HEK293 (cell line): Measurements from ENCODE around the gene TMEM120A.

Experiments
- CTCF ChIA-PET: fragments of 350-600 bp; formaldehyde crosslinking; extraction: SDS; loops from one replicate; lab custom pipeline; 2021; ENCODE audit warnings: antibody characterized with exemption; lab: Yijun Ruan, JAX
- POLR2A ChIA-PET: fragments of 300-600 bp; formaldehyde crosslinking; extraction: SDS; loops from one replicate; lab custom pipeline; 2020; ENCODE audit warnings: antibody characterized with exemption, inconsistent platforms; lab: Yijun Ruan, JAX
- H3K27ac ChIP-seq: fragments of 200-500 bp; sonication (Bioruptor generic); 2 replicates; pipeline ENCODE4 v1.5.1; 2014; ENCODE audit warnings: low read depth, low read length, control low read depth, inconsistent platforms; ENCODE audit errors: extremely low read depth
- H3K36me3 ChIP-seq, 2 experiments: fragments of 200-500 bp in 1 of 2; sonication (Bioruptor generic) in 1 of 2; 1 replicate in 1 of 2; 2 replicates in 1 of 2; pipeline ENCODE4 v1.5.1; 2014 to 2017; ENCODE audit warnings: inconsistent platforms in 2 of 2, low read length in 2 of 2; ENCODE audit not compliant: control insufficient read depth in 2 of 2, insufficient read depth in 1 of 2
- H3K4me1 ChIP-seq: fragments of 200-500 bp; sonication (Bioruptor generic); 2 replicates; pipeline ENCODE4 v1.5.1; 2014; ENCODE audit warnings: mild to moderate bottlenecking, low read length, inconsistent platforms; ENCODE audit not compliant: control insufficient read depth, insufficient read depth
- H3K4me3 ChIP-seq: 2 replicates; pipeline ENCODE4 v1.5.1; 2011; ENCODE audit warnings: low read depth, mild to moderate bottlenecking, control low read depth, low read length, moderate library complexity
- H3K9me3 ChIP-seq: fragments of 200-500 bp; sonication (Bioruptor generic); 2 replicates; pipeline ENCODE4 v1.5.1; 2014; ENCODE audit warnings: low read depth, low read length, inconsistent platforms; ENCODE audit not compliant: control insufficient read depth, insufficient read depth
- BCL11A ChIP-seq: fragments of 450-650 bp; formaldehyde crosslinking; IDR thresholded peaks from 2 replicates; pipeline ENCODE4 v1.5.1; 2016; ENCODE audit warnings: low read depth, missing biosample characterization, missing genetic modification characterization
- GLI4 ChIP-seq: fragments of 450-650 bp; formaldehyde crosslinking; IDR thresholded peaks from 2 replicates; pipeline ENCODE4 v1.5.1; 2016; ENCODE audit warnings: missing biosample characterization, missing genetic modification characterization
- KLF7 ChIP-seq: fragments of 450-650 bp; formaldehyde crosslinking; IDR thresholded peaks from 2 replicates; pipeline ENCODE4 v1.5.1; 2016; ENCODE audit warnings: missing biosample characterization, missing genetic modification characterization, borderline replicate concordance
- REPIN1 ChIP-seq: fragments of 450-650 bp; formaldehyde crosslinking; IDR thresholded peaks from 2 replicates; pipeline ENCODE4 v1.5.1; 2017; ENCODE audit warnings: missing biosample characterization, missing genetic modification characterization, low read depth
- SP3 ChIP-seq: fragments of 450-650 bp; formaldehyde crosslinking; IDR thresholded peaks from 2 replicates; pipeline ENCODE4 v1.5.1; 2016; ENCODE audit warnings: missing biosample characterization, missing genetic modification characterization
- ZNF10 ChIP-seq: fragments of 450-650 bp; formaldehyde crosslinking; IDR thresholded peaks from 2 replicates; pipeline ENCODE4 v1.5.1; 2017; ENCODE audit warnings: missing biosample characterization, missing genetic modification characterization
- ZNF311 ChIP-seq: fragments of 450-650 bp; formaldehyde crosslinking; IDR thresholded peaks from 2 replicates; pipeline ENCODE4 v1.5.1; 2017; ENCODE audit warnings: missing biosample characterization, missing genetic modification characterization, borderline replicate concordance
- ZNF600 ChIP-seq: fragments of 450-650 bp; formaldehyde crosslinking; IDR thresholded peaks from 2 replicates; pipeline ENCODE4 v1.5.1; 2016; ENCODE audit warnings: missing biosample characterization, missing genetic modification characterization
- ZNF626 ChIP-seq: fragments of 450-650 bp; sonication (Bioruptor Pico); formaldehyde crosslinking; IDR thresholded peaks from 2 replicates; pipeline ENCODE4 v1.5.1; 2018; ENCODE audit warnings: missing biosample characterization, missing genetic modification characterization, inconsistent platforms
- ZNF791 ChIP-seq: fragments of 450-650 bp; formaldehyde crosslinking; IDR thresholded peaks from 2 replicates; pipeline ENCODE4 v1.5.1; 2016; ENCODE audit warnings: missing biosample characterization, missing genetic modification characterization
- ZNF830 ChIP-seq: fragments of 450-650 bp; IDR thresholded peaks from 2 replicates; pipeline ENCODE4 v1.5.0; 2018; ENCODE audit warnings: missing biosample characterization, missing genetic modification characterization, low read depth, mild to moderate bottlenecking, moderate library complexity
- TF ChIP-seq, protein P1 (sequence below): fragments of 450-650 bp; formaldehyde crosslinking; IDR thresholded peaks from 2 replicates; pipeline ENCODE4 v1.5.1; 2016; ENCODE audit warnings: missing biosample characterization, missing genetic modification characterization
- TF ChIP-seq, protein P2 (sequence below): sonication (generic); formaldehyde crosslinking; IDR thresholded peaks from 2 replicates; pipeline ENCODE4 v1.8.1; 2022; ENCODE audit warnings: mild to moderate bottlenecking, moderate library complexity, missing genetic modification reagents
- TF ChIP-seq, protein P3 (sequence below): fragments of 450-650 bp; formaldehyde crosslinking; IDR thresholded peaks from 2 replicates; pipeline ENCODE4 v1.5.1; 2016; ENCODE audit warnings: missing biosample characterization, missing genetic modification characterization

Gene TMEM120A

DNA sequence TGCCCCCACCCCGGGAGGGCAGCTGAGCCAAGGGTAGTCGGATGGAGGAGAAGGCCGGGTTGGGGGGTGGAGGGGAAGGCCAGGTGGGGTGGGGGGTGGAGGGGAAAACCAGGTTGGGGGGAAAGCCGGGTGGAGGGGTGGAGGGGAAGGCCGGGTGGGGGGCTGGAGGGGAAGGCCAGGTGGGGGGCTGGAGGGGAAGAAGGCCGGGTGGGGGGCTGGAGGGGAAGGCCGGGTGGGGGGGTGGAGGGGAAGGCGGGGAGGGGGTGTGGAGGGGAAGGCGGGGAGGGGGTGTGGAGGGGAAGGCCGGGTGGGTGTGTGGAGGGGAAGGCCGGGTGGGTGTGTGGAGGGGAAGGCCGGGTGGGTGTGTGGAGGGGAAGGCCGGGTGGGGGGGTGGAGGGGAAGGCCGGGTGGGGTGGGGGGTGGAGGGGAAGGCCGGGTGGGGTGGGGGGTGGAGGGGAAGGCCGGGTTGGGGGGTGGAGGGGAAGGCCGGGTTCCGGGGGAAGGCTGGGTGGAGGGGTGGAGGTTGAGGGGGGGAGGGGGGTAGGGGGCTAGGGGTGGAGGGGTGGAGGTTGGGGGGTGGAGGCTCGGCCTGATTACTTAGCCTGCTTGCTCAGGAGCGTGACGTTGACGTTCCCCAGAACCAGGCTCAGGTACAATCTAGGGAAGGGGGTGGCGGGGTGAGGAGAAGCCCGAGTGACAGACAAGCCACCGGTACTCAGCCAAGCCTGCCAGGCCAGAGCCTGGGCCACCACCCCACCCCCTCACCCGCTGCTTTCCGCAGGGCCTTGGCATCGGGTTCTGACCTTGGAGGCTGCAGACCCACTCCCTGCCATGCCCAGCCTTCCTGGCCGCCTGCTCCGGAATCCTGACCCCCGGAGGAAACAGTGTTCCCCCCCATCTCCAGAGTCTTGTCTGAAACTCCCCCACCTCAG lies 5.6 kb downstream of the TMEM120A start:
- Histone ChIP-seq H3K36me3 (peaks cover 0 to 36% of the 10 kb centered on the region in 2 experiments; a peak in 1 of 3 replicates), H3K4me3 (no peak overlapping the region), H3K4me1 (no peaks in the 10 kb centered on the region), H3K27ac (no peak overlapping the region), H3K9me3 (no peaks in the 10 kb centered on the region)
- ChIA-PET CTCF (no interaction called here), POLR2A (no interaction called here)
- TF ChIP-seq, protein P1, sequence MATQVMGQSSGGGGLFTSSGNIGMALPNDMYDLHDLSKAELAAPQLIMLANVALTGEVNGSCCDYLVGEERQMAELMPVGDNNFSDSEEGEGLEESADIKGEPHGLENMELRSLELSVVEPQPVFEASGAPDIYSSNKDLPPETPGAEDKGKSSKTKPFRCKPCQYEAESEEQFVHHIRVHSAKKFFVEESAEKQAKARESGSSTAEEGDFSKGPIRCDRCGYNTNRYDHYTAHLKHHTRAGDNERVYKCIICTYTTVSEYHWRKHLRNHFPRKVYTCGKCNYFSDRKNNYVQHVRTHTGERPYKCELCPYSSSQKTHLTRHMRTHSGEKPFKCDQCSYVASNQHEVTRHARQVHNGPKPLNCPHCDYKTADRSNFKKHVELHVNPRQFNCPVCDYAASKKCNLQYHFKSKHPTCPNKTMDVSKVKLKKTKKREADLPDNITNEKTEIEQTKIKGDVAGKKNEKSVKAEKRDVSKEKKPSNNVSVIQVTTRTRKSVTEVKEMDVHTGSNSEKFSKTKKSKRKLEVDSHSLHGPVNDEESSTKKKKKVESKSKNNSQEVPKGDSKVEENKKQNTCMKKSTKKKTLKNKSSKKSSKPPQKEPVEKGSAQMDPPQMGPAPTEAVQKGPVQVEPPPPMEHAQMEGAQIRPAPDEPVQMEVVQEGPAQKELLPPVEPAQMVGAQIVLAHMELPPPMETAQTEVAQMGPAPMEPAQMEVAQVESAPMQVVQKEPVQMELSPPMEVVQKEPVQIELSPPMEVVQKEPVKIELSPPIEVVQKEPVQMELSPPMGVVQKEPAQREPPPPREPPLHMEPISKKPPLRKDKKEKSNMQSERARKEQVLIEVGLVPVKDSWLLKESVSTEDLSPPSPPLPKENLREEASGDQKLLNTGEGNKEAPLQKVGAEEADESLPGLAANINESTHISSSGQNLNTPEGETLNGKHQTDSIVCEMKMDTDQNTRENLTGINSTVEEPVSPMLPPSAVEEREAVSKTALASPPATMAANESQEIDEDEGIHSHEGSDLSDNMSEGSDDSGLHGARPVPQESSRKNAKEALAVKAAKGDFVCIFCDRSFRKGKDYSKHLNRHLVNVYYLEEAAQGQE (tag by site-specific recombination): no peak
- TF ChIP-seq REPIN1 (tag by site-specific recombination) (no peak), SP3 (no peak), ZNF600 (peak; percentile 77)
- TF ChIP-seq, protein P2, sequence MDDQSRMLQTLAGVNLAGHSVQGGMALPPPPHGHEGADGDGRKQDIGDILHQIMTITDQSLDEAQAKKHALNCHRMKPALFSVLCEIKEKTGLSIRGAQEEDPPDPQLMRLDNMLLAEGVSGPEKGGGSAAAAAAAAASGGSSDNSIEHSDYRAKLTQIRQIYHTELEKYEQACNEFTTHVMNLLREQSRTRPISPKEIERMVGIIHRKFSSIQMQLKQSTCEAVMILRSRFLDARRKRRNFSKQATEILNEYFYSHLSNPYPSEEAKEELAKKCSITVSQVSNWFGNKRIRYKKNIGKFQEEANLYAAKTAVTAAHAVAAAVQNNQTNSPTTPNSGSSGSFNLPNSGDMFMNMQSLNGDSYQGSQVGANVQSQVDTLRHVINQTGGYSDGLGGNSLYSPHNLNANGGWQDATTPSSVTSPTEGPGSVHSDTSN: no peak

- Histone ChIP-seq H3K9me3 (no peaks in the 10 kb centered on the region), H3K36me3 (peaks cover 0 to 40% of the 10 kb centered on the region in 2 experiments; a peak in 1 of 3 replicates), H3K27ac (no peak overlapping the region), H3K4me1 (no peaks in the 10 kb centered on the region), H3K4me3 (no peak overlapping the region)
- CTCF ChIA-PET: no interaction called here
- TF ChIP-seq ZNF626 (tag by site-specific recombination): no peak
- TF ChIP-seq ZNF600: 0 out of 2 replicates have a peak, but pooled peaks have one; percentile 28
- TF ChIP-seq BCL11A (tag by site-specific recombination): no peak
- POLR2A ChIA-PET: no interaction called here
Observed at GRCh38 chr7:75987805-75988567, 6.4 kb downstream of the TMEM120A start.

DNA sequence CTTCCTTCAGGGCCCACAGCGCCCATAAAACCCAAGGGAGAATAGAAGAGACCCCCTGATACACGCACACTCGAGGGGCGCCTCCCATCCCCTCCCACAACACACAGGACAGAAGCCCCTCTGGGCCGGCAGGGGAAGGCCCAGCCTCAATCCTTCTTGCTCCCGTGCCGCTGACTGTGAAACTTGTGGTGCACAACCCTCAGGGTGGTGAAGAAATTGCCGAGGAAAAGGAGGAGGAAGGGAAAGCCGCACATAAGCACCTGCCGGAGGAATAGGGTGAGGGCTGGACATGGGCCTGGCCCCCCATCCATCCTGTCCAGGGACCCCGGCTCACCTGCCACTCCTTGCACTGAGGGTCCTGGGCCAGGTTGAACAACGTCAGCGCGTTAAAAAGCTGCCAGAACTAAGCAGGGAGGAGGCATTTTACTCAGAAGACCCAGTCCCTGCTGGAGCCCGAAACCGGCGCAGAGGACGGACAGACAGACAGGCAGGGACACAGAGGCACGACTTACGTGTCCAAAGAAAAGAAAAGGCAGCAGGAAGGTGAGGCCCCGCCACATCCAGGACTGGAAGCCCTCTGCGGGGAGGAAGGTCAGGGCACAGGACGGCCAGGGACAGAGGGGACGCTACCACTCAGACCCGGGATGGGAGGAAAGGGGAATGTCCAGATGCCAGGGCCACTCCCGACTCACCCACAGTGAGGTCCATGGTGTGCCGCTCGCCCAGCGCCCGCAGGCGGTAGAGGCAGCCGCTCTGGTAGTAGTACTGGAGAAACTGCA lies 7.2 kb downstream of the TMEM120A start:
- no peaks in the 10 kb centered on the region for H3K4me1 ChIP-seq
- ChIA-PET POLR2A (no interaction called here), CTCF (no interaction called here)
- H3K9me3 ChIP-seq: no peaks in the 10 kb centered on the region
- H3K36me3 ChIP-seq: peaks cover 0 to 40% of the 10 kb centered on the region in 2 experiments; a peak in 1 of 3 replicates
- TF ChIP-seq ZNF10 (tag by site-specific recombination): 0 out of 2 replicates have a peak, but pooled peaks have one; percentile 23
- no peak for TF ChIP-seq KLF7 (tag by site-specific recombination)
- TF ChIP-seq ZNF830: no peak
- no peak for TF ChIP-seq GLI4
- TF ChIP-seq, protein P3, sequence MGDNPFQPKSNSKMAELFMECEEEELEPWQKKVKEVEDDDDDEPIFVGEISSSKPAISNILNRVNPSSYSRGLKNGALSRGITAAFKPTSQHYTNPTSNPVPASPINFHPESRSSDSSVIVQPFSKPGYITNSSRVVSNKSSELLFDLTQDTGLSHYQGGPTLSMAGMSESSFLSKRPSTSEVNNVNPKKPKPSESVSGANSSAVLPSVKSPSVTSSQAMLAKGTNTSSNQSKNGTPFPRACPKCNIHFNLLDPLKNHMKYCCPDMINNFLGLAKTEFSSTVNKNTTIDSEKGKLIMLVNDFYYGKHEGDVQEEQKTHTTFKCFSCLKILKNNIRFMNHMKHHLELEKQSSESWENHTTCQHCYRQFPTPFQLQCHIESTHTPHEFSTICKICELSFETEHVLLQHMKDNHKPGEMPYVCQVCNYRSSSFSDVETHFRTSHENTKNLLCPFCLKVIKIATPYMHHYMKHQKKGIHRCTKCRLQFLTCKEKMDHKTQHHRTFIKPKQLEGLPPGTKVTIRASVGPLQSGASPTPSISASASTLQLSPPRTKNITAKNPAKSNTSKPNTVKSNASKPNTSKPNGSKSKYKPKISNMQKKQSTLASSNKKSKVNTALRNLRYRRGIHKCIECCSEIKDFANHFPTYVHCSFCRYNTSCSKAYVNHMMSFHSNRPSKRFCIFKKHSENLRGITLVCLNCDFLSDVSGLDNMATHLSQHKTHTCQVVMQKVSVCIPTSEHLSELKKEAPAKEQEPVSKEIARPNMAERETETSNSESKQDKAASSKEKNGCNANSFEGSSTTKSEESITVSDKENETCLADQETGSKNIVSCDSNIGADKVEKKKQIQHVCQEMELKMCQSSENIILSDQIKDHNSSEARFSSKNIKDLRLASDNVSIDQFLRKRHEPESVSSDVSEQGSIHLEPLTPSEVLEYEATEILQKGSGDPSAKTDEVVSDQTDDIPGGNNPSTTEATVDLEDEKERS (tag by site-specific recombination): no peak
- TF ChIP-seq ZNF791 (tag by site-specific recombination): no peak
- TF ChIP-seq ZNF311 (tag by site-specific recombination): no peak
- no peak overlapping the region for H3K27ac ChIP-seq
- H3K4me3 ChIP-seq: no peak overlapping the region
